NCI-H2196 (cell line): Measurements from ENCODE around the gene EFCAB10.

ENCODE experiments used
- DNase-seq: peaks from one replicate; lab custom pipeline; 2025; ENCODE audit not compliant: unreplicated experiment; lab: John Stamatoyannopoulos, UW

Gene EFCAB10

GRCh38 chr7:105581066-105581811 is at the start of gene EFCAB10:
Gene EFCAB10, minus strand, starts transcription at chr7:105581493. Its CDS starts 30 bp downstream, at chr7:105581463.
- peak; percentile 93 for DNase-seq

GRCh38 chr7:105625986-105626385 is 44.7 kb upstream of the EFCAB10 start:
- no peak for DNase-seq

GRCh38 chr7:105623906-105624305 is 42.6 kb upstream of the EFCAB10 start:
- DNase-seq = no peak

GRCh38 chr7:105623378-105623777 is 42.1 kb upstream of the EFCAB10 start:
- no peak for DNase-seq

- DNase-seq = no peak
These were observed 40.9 kb upstream of the EFCAB10 start for GRCh38 chr7:105622106-105622731.

GRCh38 chr7:105621617-105622016 is 40.3 kb upstream of the EFCAB10 start:
- DNase-seq = no peak

GRCh38 chr7:105621176-105621575 is 39.9 kb upstream of the EFCAB10 start:
- DNase-seq = no peak

- no peak for DNase-seq
These were observed 38.3 kb upstream of the EFCAB10 start for GRCh38 chr7:105619590-105619989.

GRCh38 chr7:105618016-105618296 is 36.7 kb upstream of the EFCAB10 start:
- no peak for DNase-seq

- DNase-seq = no peak
These were observed 36.2 kb upstream of the EFCAB10 start for GRCh38 chr7:105617280-105618015.

GRCh38 chr7:105614341-105614840 is 33.1 kb upstream of the EFCAB10 start:
- no peak for DNase-seq

- DNase-seq = no peak
These were observed 32.5 kb upstream of the EFCAB10 start for GRCh38 chr7:105613611-105614330.

GRCh38 chr7:105612806-105613205 is 31.5 kb upstream of the EFCAB10 start:
- no peak for DNase-seq

- no peak for DNase-seq
These were observed 30.8 kb upstream of the EFCAB10 start for GRCh38 chr7:105611856-105612775.

- DNase-seq = no peak
These were observed 29.1 kb upstream of the EFCAB10 start for GRCh38 chr7:105610165-105610930.

GRCh38 chr7:105602325-105603305 is 21.3 kb upstream of the EFCAB10 start:
- DNase-seq = no peak

- DNase-seq = no peak
These were observed 19.6 kb upstream of the EFCAB10 start for GRCh38 chr7:105600720-105601550.
